ENCODE data around the gene HSF4. TPM values are rescaled to one million over a fixed set of nuclear protein-coding genes. Genes with fewer than 3 reads are reported as not detected.

Gene HSF4
- total RNA-seq, 4 donors from 2014 or later: 17.3 to 44.3 (median 35.1) TPM

- TF ChIP-seq CTCF (IDR thresholded peaks at IDR 0.05; ENCODE audit: low read depth): no peak
These were observed 6.5 kb upstream of the HSF4 start for GRCh38 chr16:67157892-67158635.

- no peak for TF ChIP-seq CTCF (IDR thresholded peaks at IDR 0.05; ENCODE audit: low read depth)
These were observed 5.6 kb upstream of the HSF4 start for GRCh38 chr16:67158637-67159600.

- no peak for TF ChIP-seq CTCF (IDR thresholded peaks at IDR 0.05; ENCODE audit: low read depth)
These were observed 2.9 kb upstream of the HSF4 start for GRCh38 chr16:67161595-67162058.

- TF ChIP-seq CTCF (IDR thresholded peaks at IDR 0.05; ENCODE audit: low read depth): no peak
These were observed 1.9 kb upstream of the HSF4 start for GRCh38 chr16:67162506-67163163.

GRCh38 chr16:67163164-67163998, 1.2 kb upstream of the HSF4 start:
- TF ChIP-seq CTCF (IDR thresholded peaks at IDR 0.05; ENCODE audit: low read depth): no peak

GRCh38 chr16:67163999-67164558, 466 bp upstream of the HSF4 start:
- TF ChIP-seq CTCF (IDR thresholded peaks at IDR 0.05; ENCODE audit: low read depth): no peak
